GM21737 (cell line): ENCODE data around the gene IFT57.
"Not testable (repeated sequence)": the region's sequence is repeated elsewhere in the genome, so short reads cannot be mapped to it uniquely, and the experiment has no call there.

Experiments used
- ATAC-seq: cut with Tn5 transposase; IDR thresholded peaks from one replicate; pipeline ENCODE4 v1.9.1; 2021; ENCODE audit warnings: mild to moderate bottlenecking, moderate library complexity; ENCODE audit not compliant: unreplicated experiment

IFT57 gene

GRCh38 chr3:108221911-108222852 is at the start of gene IFT57:
Gene IFT57 (minus strand): TSS chr3:108222424. CDS start chr3:108222322, 102 bp downstream.
- peak; percentile 93 for ATAC-seq

- ATAC-seq = no peak
Observed at GRCh38 chr3:108271626-108272025, 49.4 kb upstream of the IFT57 start.

- ATAC-seq = not testable (repeated sequence)
Observed at GRCh38 chr3:108268235-108268634, 46.0 kb upstream of the IFT57 start.

- ATAC-seq = not testable (repeated sequence)
Observed at GRCh38 chr3:108264534-108265298, 42.5 kb upstream of the IFT57 start.

GRCh38 chr3:108255131-108255530 is 32.9 kb upstream of the IFT57 start:
- no peak for ATAC-seq

- no peak for ATAC-seq
Observed at GRCh38 chr3:108251844-108252243, 29.6 kb upstream of the IFT57 start.

GRCh38 chr3:108251265-108251664 is 29.0 kb upstream of the IFT57 start:
- no peak for ATAC-seq

- no peak for ATAC-seq
Observed at GRCh38 chr3:108250626-108251025, 28.4 kb upstream of the IFT57 start.

GRCh38 chr3:108243243-108243642 is 21.0 kb upstream of the IFT57 start:
- ATAC-seq = no peak

- no peak for ATAC-seq
Observed at GRCh38 chr3:108242776-108243175, 20.6 kb upstream of the IFT57 start.

- ATAC-seq = no peak
Observed at GRCh38 chr3:108241721-108242120, 19.5 kb upstream of the IFT57 start.

GRCh38 chr3:108241146-108241545 is 18.9 kb upstream of the IFT57 start:
- no peak for ATAC-seq

GRCh38 chr3:108239082-108239481 is 16.9 kb upstream of the IFT57 start:
- no peak for ATAC-seq

- ATAC-seq = no peak
Observed at GRCh38 chr3:108235290-108235689, 13.1 kb upstream of the IFT57 start.

GRCh38 chr3:108234387-108234957 is 12.2 kb upstream of the IFT57 start:
- no peak for ATAC-seq

- ATAC-seq = no peak
Observed at GRCh38 chr3:108228286-108228685, 6.1 kb upstream of the IFT57 start.

GRCh38 chr3:108227131-108227530 is 4.9 kb upstream of the IFT57 start:
- ATAC-seq = no peak

- ATAC-seq = no peak
Observed at GRCh38 chr3:108225221-108225620, 3.0 kb upstream of the IFT57 start.

GRCh38 chr3:108223928-108224327 is 1.7 kb upstream of the IFT57 start:
- no peak for ATAC-seq

GRCh38 chr3:108222853-108223565 is 785 bp upstream of the IFT57 start:
- no peak for ATAC-seq

- no peak for ATAC-seq
Observed at GRCh38 chr3:108221393-108221792, 831 bp downstream of the IFT57 start.
